Gastroesophageal sphincter (tissue), 4 donors: ENCODE results near the gene SERGEF. TPM values are rescaled to one million over a fixed set of nuclear protein-coding genes. Genes with fewer than 3 reads are reported as not detected.

Experiments
- ATAC-seq: fragments of 150-250 bp; one replicate; pipeline ENCODE4 v1.9.1; 2016; ENCODE audit warnings: mild to moderate bottlenecking, moderate library complexity
- H3K27ac ChIP-seq, 4 donors: fragments of 200-600 bp; sonication (generic) in 3 of 4; 1 replicate in 3 of 4; 2 replicates in 1 of 4; pipeline ENCODE4 v1.5.1; 2016 to 2019
- H3K27me3 ChIP-seq: fragments of 200-600 bp; sonication (generic); one replicate; pipeline ENCODE4 v1.5.1; 2019
- H3K36me3 ChIP-seq, 2 donors: fragments of 200-600 bp; sonication (generic); one replicate each; pipeline ENCODE4 v1.5.1; 2019; ENCODE audit warnings: control low read depth in 1 of 2
- H3K4me1 ChIP-seq, 3 donors: fragments of 200-600 bp; sonication (generic); 1 replicate in 2 of 3; 2 replicates in 1 of 3; pipeline ENCODE4 v1.5.1; 2016 to 2019; ENCODE audit warnings: control low read depth in 2 of 3
- H3K4me3 ChIP-seq, 2 donors: fragments of 200-600 bp; sonication (generic); one replicate each; pipeline ENCODE4 v1.5.1; 2019; ENCODE audit warnings: mild to moderate bottlenecking in 1 of 2, moderate library complexity in 1 of 2
- H3K9me3 ChIP-seq, 3 donors: fragments of 200-600 bp; sonication (generic); one replicate each; pipeline ENCODE4 v1.5.1; 2017 to 2019; ENCODE audit warnings: control low read depth in 2 of 3
- EP300 ChIP-seq: sonication (generic); formaldehyde crosslinking; IDR thresholded peaks from one replicate; pipeline ENCODE4 v1.6.1; 2017; ENCODE audit warnings: antibody characterized with exemption, mild to moderate bottlenecking
- POLR2A ChIP-seq, 2 donors: fragments of 450-650 bp; IDR thresholded peaks; one replicate each; pipeline ENCODE4 v1.6.1; 2017; ENCODE audit warnings: antibody characterized with exemption in 2 of 2, mild to moderate bottlenecking in 2 of 2, moderate library complexity in 1 of 2
- POLR2AphosphoS5 ChIP-seq: sonication (generic); formaldehyde crosslinking; IDR thresholded peaks from one replicate; pipeline ENCODE4 v1.6.1; 2017; ENCODE audit warnings: antibody characterized with exemption
- WGBS, 2 donors: methylation state at CpG; one replicate each; pipeline ENCODE4 v1.1.5; 2018; ENCODE audit warnings: low coverage in 1 of 2; 5-methylcytosine and 5-hydroxymethylcytosine counted together
- total RNA-seq, 4 donors: library from RNA; depleted of rRNA; stranded (reverse); fragments of >200 nt; gene quantifications; one replicate each; pipeline ENCODE4 v1.1.0, GENCODE V29; 2016
- TF ChIP-seq, protein P1 (sequence below), 4 experiments: fragments of 200-600 bp in 2 of 4; fragments of 450-650 bp in 2 of 4; sonication (generic) in 1 of 4; IDR thresholded peaks; one replicate each; pipeline ENCODE4 v1.5.1; 2017 to 2019; ENCODE audit warnings: antibody characterized with exemption in 4 of 4, mild to moderate bottlenecking in 2 of 4, moderate library complexity in 2 of 4

The SERGEF gene
- total RNA-seq, 4 donors from 2014 or later = 35.5 to 42.5 (median 36.3) TPM

DNA sequence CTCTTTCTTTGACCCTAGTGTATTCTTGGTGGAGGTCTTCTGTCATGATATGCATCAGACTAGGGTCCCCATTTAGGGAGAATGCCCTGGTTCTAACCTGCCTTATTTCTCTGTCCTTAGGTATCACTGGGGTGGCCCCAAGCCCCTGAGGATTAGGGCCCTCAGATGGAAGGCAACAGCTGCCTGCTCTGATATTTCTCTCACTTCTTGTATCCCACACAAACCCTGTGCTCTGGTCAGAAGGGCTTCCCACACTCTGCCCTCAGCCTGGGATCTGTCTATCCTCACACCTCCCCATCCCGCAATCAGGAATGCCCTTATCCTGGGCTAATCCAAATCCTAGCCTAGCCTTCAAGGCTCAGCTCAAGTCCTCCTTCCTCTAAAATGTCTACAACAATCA is 202.8 kb downstream of the SERGEF start:
- H3K27ac ChIP-seq = no peak overlapping the region
- H3K27me3 ChIP-seq = no peaks in the 10 kb centered on the region
- ATAC-seq = no peak
- no peaks in the 10 kb centered on the region for H3K9me3 ChIP-seq
- peaks cover 13 to 44% (median 29%) of the 10 kb centered on the region in 3 donors for H3K4me1 ChIP-seq
- TF ChIP-seq POLR2A (IDR thresholded peaks at IDR 0.05) (no peak), POLR2AphosphoS5 (no peak), EP300 (no peak)
- TF ChIP-seq, protein P1, sequence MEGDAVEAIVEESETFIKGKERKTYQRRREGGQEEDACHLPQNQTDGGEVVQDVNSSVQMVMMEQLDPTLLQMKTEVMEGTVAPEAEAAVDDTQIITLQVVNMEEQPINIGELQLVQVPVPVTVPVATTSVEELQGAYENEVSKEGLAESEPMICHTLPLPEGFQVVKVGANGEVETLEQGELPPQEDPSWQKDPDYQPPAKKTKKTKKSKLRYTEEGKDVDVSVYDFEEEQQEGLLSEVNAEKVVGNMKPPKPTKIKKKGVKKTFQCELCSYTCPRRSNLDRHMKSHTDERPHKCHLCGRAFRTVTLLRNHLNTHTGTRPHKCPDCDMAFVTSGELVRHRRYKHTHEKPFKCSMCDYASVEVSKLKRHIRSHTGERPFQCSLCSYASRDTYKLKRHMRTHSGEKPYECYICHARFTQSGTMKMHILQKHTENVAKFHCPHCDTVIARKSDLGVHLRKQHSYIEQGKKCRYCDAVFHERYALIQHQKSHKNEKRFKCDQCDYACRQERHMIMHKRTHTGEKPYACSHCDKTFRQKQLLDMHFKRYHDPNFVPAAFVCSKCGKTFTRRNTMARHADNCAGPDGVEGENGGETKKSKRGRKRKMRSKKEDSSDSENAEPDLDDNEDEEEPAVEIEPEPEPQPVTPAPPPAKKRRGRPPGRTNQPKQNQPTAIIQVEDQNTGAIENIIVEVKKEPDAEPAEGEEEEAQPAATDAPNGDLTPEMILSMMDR (IDR thresholded peaks at IDR 0.05) = no peak
- H3K36me3 ChIP-seq = no peaks in the 10 kb centered on the region
- 100% methylated on average over 1 of the region's 1 CpG for WGBS, 2 donors
- H3K4me3 ChIP-seq = no peak overlapping the region

DNA sequence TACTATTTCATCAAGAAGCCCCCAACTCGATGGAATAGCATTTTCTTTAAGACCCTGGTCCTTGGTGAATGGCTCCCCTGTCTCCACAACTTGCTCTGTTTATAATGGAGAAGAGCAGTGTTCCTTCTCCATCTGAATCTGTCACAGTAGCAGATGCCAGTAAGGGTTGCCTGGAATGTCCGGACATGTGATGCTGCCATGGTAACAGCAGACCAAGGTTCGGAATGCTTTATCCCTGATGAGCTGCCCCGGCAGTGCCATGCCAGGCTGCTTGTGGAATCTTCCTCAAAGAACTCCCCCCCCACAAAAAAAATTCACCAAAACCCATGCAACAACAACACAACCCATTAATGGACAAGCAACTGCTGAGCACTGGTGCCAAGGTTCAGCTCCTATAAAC is 205.8 kb downstream of the SERGEF start:
- Histone ChIP-seq H3K4me1 (peaks cover 3 to 18% (median 8%) of the 10 kb centered on the region in 3 donors), H3K27me3 (no peaks in the 10 kb centered on the region), H3K4me3 (no peak overlapping the region), H3K36me3 (no peaks in the 10 kb centered on the region), H3K9me3 (no peaks in the 10 kb centered on the region), H3K27ac (no peak overlapping the region)
- 100% methylated on average over 1 of the region's 4 CpGs; no CpG with 5 or more reads in 1 of the 2 donors for WGBS, 2 donors
- TF ChIP-seq POLR2AphosphoS5 = no peak
- TF ChIP-seq POLR2A (IDR thresholded peaks at IDR 0.05) = no peak
- no peak for TF ChIP-seq EP300
- TF ChIP-seq, protein P1 (IDR thresholded peaks at IDR 0.05) = no peak
- no peak for ATAC-seq

DNA sequence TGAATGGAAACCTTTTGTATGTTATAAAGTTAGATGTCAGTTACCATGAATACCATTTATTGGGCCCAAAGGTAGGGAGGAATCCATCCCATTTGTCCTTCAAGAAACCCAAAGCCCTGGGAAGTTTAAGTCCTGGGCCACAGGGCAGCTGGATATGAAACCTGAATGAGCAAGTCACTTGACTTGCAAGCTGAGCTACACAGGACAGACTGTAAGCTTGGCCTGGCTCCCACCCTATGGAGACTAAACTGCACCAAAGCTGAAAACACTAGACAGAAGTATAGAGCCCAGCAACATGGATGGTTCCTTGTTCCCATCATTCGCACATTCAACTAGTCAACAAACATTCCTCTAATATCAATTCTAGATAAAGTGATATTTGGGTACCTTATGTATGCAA is 207.0 kb downstream of the SERGEF start:
- Histone ChIP-seq H3K36me3 (no peaks in the 10 kb centered on the region), H3K4me3 (no peak overlapping the region), H3K27me3 (no peaks in the 10 kb centered on the region), H3K27ac (no peak overlapping the region), H3K9me3 (no peaks in the 10 kb centered on the region), H3K4me1 (peaks cover 0 to 8% (median 2%) of the 10 kb centered on the region in 3 donors)
- TF ChIP-seq POLR2A (IDR thresholded peaks at IDR 0.05) = no peak
- TF ChIP-seq EP300 = no peak
- TF ChIP-seq, protein P1 (IDR thresholded peaks at IDR 0.05) = no peak
- no peak for TF ChIP-seq POLR2AphosphoS5
- WGBS, 2 donors = 92% methylated on average over 1 of the region's 1 CpG; no CpG with 5 or more reads in 1 of the 2 donors
- ATAC-seq = no peak

DNA sequence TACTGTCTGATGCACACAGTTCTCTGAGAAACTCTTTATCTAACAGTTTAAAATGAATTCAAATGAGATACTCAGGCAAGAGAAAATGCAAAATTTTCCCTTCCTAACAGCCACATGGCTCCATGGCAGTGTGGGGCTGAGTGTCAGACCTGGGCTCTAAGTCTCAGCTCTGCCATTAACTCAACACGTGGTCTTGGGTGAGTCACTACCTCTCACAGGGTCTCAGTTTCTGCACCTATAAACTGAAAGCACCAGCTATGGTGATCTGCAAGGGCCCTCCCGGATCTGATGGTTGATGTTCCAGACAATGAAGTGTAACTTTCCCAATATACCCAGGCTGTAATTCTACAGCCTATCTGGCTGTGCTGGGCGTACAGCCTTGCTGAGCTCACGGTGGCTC is 207.8 kb downstream of the SERGEF start:
- Histone ChIP-seq H3K27ac (no peak overlapping the region), H3K4me1 (no peaks in the 10 kb centered on the region), H3K9me3 (no peaks in the 10 kb centered on the region), H3K27me3 (no peaks in the 10 kb centered on the region), H3K4me3 (no peak overlapping the region), H3K36me3 (no peaks in the 10 kb centered on the region)
- no peak for TF ChIP-seq POLR2A (IDR thresholded peaks at IDR 0.05)
- TF ChIP-seq EP300 = no peak
- TF ChIP-seq, protein P1 (IDR thresholded peaks at IDR 0.05) = no peak
- TF ChIP-seq POLR2AphosphoS5 = no peak
- no peak for ATAC-seq
- 94% methylated on average over 3 of the region's 4 CpGs; no CpG with 5 or more reads in 1 of the 2 donors for WGBS, 2 donors

DNA sequence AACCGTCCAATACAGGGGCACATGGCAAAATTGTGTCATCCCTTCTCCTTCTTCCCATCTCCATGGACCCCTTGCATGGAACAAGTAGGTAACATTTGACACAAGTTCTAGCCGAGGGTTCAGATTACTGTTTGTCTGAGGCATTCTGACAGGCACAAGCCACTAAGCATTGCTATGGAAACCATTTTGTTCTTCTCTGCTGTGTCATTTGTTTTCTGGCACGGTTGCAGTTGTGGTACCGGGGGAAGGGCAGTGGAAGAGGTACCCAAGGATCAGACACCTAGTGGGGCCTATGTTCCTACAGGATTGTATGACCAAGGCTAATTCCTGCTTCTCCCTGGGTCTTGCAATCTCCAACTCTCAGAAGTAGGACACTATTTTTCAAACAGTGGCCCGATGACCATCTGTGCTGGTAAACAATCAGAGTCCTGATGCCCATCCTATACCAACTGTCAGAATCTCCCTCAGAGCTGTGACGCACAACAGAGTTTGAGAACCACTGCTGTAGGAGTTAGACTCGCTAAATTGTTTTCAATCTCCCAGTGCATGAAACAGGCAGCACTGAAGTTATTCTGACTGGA is 209.0 kb downstream of the SERGEF start:
- no peak overlapping the region for H3K27ac ChIP-seq
- H3K36me3 ChIP-seq = no peaks in the 10 kb centered on the region
- H3K27me3 ChIP-seq = no peaks in the 10 kb centered on the region
- H3K4me3 ChIP-seq = no peak overlapping the region
- 81 to 82% methylated on average over 3 to 5 of the region's 7 CpGs for WGBS, 2 donors
- H3K4me1 ChIP-seq = no peaks in the 10 kb centered on the region
- H3K9me3 ChIP-seq = no peaks in the 10 kb centered on the region
- TF ChIP-seq EP300 (no peak), POLR2AphosphoS5 (no peak), POLR2A (IDR thresholded peaks at IDR 0.05) (no peak)
- TF ChIP-seq, protein P1 (IDR thresholded peaks at IDR 0.05) = no peak
- ATAC-seq = no peak
